LNCaP clone FGC (cell line): ENCODE measurements around the gene GON4L.

ENCODE experiments used
- DNase-seq: peaks from one replicate; pipeline ENCODE4 v3.0.0-alpha.2; 2011; ENCODE audit warnings: low read depth
- H3K4me3 ChIP-seq: 2 replicates; pipeline ENCODE4 v1.5.1; 2011; ENCODE audit warnings: mild to moderate bottlenecking, low read depth, low read length, control low read depth
- CTCF ChIP-seq: IDR thresholded peaks from 2 replicates; pipeline ENCODE4 v1.5.1; 2012; ENCODE audit warnings: mild to moderate bottlenecking; ENCODE audit not compliant: control insufficient read depth, insufficient read depth; ENCODE audit errors: extremely low read depth

Gene GON4L

GRCh38 chr1:155884982-155885381 is 28.0 kb upstream of the GON4L start:
- no peak for DNase-seq
- H3K4me3 ChIP-seq, result no peak overlapping the region
- no peak for TF ChIP-seq CTCF

- H3K4me3 ChIP-seq, result peak overlapping the region; percentile 13; the same call in 1 of the 2 replicates
- peak; percentile 74 for DNase-seq
- no peak for TF ChIP-seq CTCF
Observed at GRCh38 chr1:155884031-155884960, 27.3 kb upstream of the GON4L start.

- DNase-seq, result no peak
- no peak overlapping the region for H3K4me3 ChIP-seq
- TF ChIP-seq CTCF, result no peak
Observed at GRCh38 chr1:155882766-155883165, 25.8 kb upstream of the GON4L start.

- no peak for DNase-seq
- no peak overlapping the region for H3K4me3 ChIP-seq
- no peak for TF ChIP-seq CTCF
Observed at GRCh38 chr1:155882235-155882634, 25.2 kb upstream of the GON4L start.

DNA sequence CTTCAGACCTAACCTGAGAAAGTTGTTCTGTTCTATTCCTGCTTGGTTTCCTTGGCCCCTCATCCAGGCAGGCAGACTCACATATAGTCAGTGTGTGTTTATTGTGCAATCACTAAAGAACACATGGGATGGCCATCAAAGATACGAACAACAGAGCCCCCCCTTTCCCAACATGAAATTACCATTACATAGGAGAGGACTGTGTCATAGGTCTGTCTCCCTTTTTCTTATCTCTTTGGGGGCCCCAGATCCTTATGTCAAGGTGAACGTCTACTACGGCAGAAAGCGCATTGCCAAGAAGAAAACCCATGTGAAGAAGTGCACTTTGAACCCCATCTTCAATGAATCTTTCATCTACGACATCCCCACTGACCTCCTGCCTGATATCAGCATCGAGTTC is 23.9 kb upstream of the GON4L start:
- no peak overlapping the region for H3K4me3 ChIP-seq
- DNase-seq, result no peak
- TF ChIP-seq CTCF, result no peak

DNA sequence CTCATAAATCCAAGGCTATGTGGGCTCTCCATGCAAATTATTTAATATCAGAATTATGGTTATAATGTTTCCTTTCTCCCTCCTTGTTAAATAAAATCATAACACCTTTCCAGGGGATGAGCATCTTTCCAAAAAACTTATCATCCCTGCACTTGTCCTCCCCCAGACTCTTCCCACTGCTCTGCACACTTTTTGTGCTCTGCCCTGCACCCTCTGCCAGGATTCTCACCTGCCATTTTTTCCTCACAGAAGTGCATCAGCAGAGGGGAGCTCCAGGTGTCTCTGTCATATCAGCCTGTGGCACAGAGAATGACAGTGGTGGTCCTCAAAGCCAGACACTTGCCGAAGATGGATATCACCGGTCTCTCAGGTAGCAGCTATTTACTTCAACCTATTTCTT is 23.2 kb upstream of the GON4L start:
- no peak for DNase-seq
- TF ChIP-seq CTCF, result no peak
- no peak overlapping the region for H3K4me3 ChIP-seq

- H3K4me3 ChIP-seq, result no peak overlapping the region
- no peak for DNase-seq
- TF ChIP-seq CTCF, result no peak
Observed at GRCh38 chr1:155877945-155878344, 20.9 kb upstream of the GON4L start.
